Measurements from ENCODE around the gene KIAA1671. TPM values are rescaled to one million over a fixed set of nuclear protein-coding genes. Genes with fewer than 3 reads are reported as not detected.

The KIAA1671 gene
- total RNA-seq, 4 donors from 2014 or later = 30.6 to 52.7 (median 39.9) TPM

GRCh38 chr22:25114369-25115362 lies 162.2 kb downstream of the KIAA1671 start:
- Histone ChIP-seq H3K4me1 (peaks cover 0 to 42% (median 19%) of the 10 kb centered on the region in 4 donors), H3K9me3 (no peaks in the 10 kb centered on the region), H3K27me3 (no peaks in the 10 kb centered on the region), H3K27ac (peak overlapping the region in 2 of 4 donors; percentile 18 to 49), H3K4me3 (no peak overlapping the region), H3K36me3 (peaks cover 0 to 9% (median 0%) of the 10 kb centered on the region in 3 donors)
- TF ChIP-seq CTCF (IDR thresholded peaks at IDR 0.05) = no peak
- TF ChIP-seq EP300 (IDR thresholded peaks at IDR 0.05) = no peak
- TF ChIP-seq POLR2A (IDR thresholded peaks at IDR 0.05) = no peak
- DNase-seq (ENCODE audit: low spot score in 2 of 2) = no peak
- 68 to 69% methylated on average over 17 of the region's 17 CpGs for WGBS, 2 donors

GRCh38 chr22:25119609-25120008 lies 167.1 kb downstream of the KIAA1671 start:
- Histone ChIP-seq H3K4me1 (peaks cover 0 to 24% (median 8%) of the 10 kb centered on the region in 4 donors), H3K9me3 (no peaks in the 10 kb centered on the region), H3K4me3 (no peak overlapping the region), H3K36me3 (peaks cover 0 to 13% (median 0%) of the 10 kb centered on the region in 3 donors), H3K27ac (peak overlapping the region in 3 of 4 donors; percentile 62 to 69 (median 69)), H3K27me3 (no peaks in the 10 kb centered on the region)
- TF ChIP-seq POLR2A (IDR thresholded peaks at IDR 0.05) = no peak
- no peak for TF ChIP-seq EP300 (IDR thresholded peaks at IDR 0.05)
- TF ChIP-seq CTCF (IDR thresholded peaks at IDR 0.05) = no peak
- 74 to 92% methylated on average over 2 of the region's 2 CpGs for WGBS, 2 donors
- no peak for DNase-seq (ENCODE audit: low spot score in 2 of 2)

- H3K4me3 ChIP-seq = no peak overlapping the region
- 27 to 32% methylated on average over 3 of the region's 3 CpGs for WGBS, 2 donors
- peak overlapping the region in 3 of 4 donors; percentile 62 to 69 (median 69) for H3K27ac ChIP-seq
- TF ChIP-seq EP300 (IDR thresholded peaks at IDR 0.05) = no peak
- no peaks in the 10 kb centered on the region for H3K27me3 ChIP-seq
- H3K36me3 ChIP-seq = peaks cover 0 to 13% (median 0%) of the 10 kb centered on the region in 3 donors
- DNase-seq (ENCODE audit: low spot score in 2 of 2) = no peak
- peaks cover 0 to 20% (median 8%) of the 10 kb centered on the region in 4 donors for H3K4me1 ChIP-seq
- no peaks in the 10 kb centered on the region for H3K9me3 ChIP-seq
Measured at GRCh38 chr22:25120093-25120561, 167.6 kb downstream of the KIAA1671 start.

- H3K27ac ChIP-seq = peak overlapping the region in 2 of 4 donors; percentile 69
- TF ChIP-seq POLR2A (IDR thresholded peaks at IDR 0.05) = no peak
- no peak for TF ChIP-seq CTCF (IDR thresholded peaks at IDR 0.05)
- no peak for TF ChIP-seq EP300 (IDR thresholded peaks at IDR 0.05)
- DNase-seq (ENCODE audit: low spot score in 2 of 2) = no peak
Measured at GRCh38 chr22:25120761-25121212, 168.3 kb downstream of the KIAA1671 start.

GRCh38 chr22:25122136-25122764 lies 169.7 kb downstream of the KIAA1671 start:
- WGBS, 2 donors = 92 to 95% methylated on average over 14 of the region's 14 CpGs
- no peak for DNase-seq (ENCODE audit: low spot score in 2 of 2)
- Histone ChIP-seq H3K4me1 (peaks cover 0 to 17% (median 8%) of the 10 kb centered on the region in 4 donors), H3K27me3 (no peaks in the 10 kb centered on the region), H3K27ac (no peak overlapping the region), H3K36me3 (peaks cover 0 to 13% (median 0%) of the 10 kb centered on the region in 3 donors), H3K4me3 (no peak overlapping the region), H3K9me3 (no peaks in the 10 kb centered on the region)
- TF ChIP-seq CTCF (IDR thresholded peaks at IDR 0.05) = no peak
- TF ChIP-seq POLR2A (IDR thresholded peaks at IDR 0.05) = no peak
- TF ChIP-seq EP300 (IDR thresholded peaks at IDR 0.05) = no peak

More at GRCh38 chr22:25120761-25121212, 168.3 kb downstream of the KIAA1671 start:
- H3K4me3 ChIP-seq = no peak overlapping the region
- H3K27me3 ChIP-seq = no peaks in the 10 kb centered on the region
- H3K4me1 ChIP-seq = peaks cover 0 to 17% (median 8%) of the 10 kb centered on the region in 4 donors
- H3K9me3 ChIP-seq = no peaks in the 10 kb centered on the region
- peaks cover 0 to 13% (median 0%) of the 10 kb centered on the region in 3 donors for H3K36me3 ChIP-seq
- 45 to 59% methylated on average over 12 of the region's 12 CpGs for WGBS, 2 donors
